Omental fat pad (tissue), 4 donors: ENCODE measurements around the gene DOK7. TPM values are rescaled to one million over a fixed set of nuclear protein-coding genes. Genes with fewer than 3 reads are reported as not detected.

Experiments
- ATAC-seq: fragments of 150-250 bp; one replicate; pipeline ENCODE4 v1.9.1; 2016; ENCODE audit warnings: mild to moderate bottlenecking, moderate library complexity; ENCODE audit not compliant: low FRiP score
- DNase-seq: peaks from one replicate; pipeline ENCODE4 v3.0.0-alpha.2; 2019; ENCODE audit warnings: low spot score
- total RNA-seq, 4 donors: library from RNA; depleted of rRNA; stranded (reverse); fragments of >200 nt; gene quantifications; one replicate each; pipeline ENCODE4 v1.1.0, GENCODE V29; 2016
- TF ChIP-seq, protein P1 (sequence below), 3 donors: fragments of 450-650 bp; IDR thresholded peaks; one replicate each; pipeline ENCODE4 v1.5.1; 2016 to 2017; ENCODE audit warnings: antibody characterized with exemption in 3 of 3, mild to moderate bottlenecking in 3 of 3, moderate library complexity in 2 of 3

DOK7 gene
- total RNA-seq, 4 donors from 2014 or later, result not detected

DNA sequence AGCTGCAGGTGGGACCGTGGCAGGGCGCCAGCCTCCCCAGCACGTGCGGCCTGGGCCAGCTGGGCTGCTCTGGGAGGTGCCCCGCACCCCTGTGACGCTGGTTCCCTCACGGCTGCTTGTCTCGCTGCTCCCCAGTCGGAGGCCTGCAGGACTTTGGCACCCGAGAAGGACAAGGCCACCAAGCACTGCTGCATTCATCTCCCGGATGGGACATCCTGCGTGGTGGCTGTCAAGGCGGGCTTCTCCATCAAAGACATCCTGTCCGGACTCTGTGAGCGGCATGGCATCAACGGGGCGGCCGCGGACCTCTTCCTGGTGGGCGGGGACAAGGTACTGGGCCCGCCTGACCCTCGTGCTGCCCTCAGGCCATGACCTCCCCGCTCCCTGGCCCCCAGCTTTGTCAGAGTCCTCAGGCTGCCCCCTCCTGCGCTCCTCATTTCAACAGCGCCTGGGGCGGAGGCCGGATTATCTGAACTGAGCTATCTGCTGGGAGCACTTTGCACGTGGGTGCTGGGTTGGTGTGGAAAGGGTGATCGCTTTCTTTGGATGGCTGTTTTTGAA lies 40.8 kb upstream of the DOK7 start:
- no peak for ATAC-seq
- TF ChIP-seq, protein P1, sequence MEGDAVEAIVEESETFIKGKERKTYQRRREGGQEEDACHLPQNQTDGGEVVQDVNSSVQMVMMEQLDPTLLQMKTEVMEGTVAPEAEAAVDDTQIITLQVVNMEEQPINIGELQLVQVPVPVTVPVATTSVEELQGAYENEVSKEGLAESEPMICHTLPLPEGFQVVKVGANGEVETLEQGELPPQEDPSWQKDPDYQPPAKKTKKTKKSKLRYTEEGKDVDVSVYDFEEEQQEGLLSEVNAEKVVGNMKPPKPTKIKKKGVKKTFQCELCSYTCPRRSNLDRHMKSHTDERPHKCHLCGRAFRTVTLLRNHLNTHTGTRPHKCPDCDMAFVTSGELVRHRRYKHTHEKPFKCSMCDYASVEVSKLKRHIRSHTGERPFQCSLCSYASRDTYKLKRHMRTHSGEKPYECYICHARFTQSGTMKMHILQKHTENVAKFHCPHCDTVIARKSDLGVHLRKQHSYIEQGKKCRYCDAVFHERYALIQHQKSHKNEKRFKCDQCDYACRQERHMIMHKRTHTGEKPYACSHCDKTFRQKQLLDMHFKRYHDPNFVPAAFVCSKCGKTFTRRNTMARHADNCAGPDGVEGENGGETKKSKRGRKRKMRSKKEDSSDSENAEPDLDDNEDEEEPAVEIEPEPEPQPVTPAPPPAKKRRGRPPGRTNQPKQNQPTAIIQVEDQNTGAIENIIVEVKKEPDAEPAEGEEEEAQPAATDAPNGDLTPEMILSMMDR (IDR thresholded peaks at IDR 0.05), result no peak
- DNase-seq, result no peak

DNA sequence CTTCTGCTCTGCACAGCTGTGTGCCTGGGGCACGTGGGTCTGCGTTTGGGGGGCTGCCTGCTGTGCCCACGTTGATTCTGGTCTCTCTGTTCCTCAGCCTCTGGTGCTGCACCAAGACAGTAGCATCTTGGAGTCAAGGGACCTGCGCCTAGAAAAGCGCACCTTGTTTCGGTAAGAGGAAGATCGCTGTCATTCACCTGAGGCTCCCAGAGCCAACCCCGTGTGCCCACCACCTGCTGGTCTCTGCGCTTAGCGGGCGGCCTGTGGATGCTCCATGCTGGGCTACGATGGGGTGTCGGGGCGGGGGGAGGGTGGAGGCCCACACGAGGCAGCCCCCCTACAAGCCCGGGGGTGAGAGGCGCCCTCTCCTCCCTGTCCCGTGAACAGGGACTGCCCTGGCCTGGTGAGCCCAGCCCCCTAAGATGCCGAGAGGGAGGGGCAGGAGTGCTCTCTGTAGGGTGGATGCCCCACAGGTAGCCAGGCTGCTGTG lies 40.3 kb upstream of the DOK7 start:
- TF ChIP-seq, protein P1 (IDR thresholded peaks at IDR 0.05), result no peak
- ATAC-seq, result no peak
- DNase-seq, result no peak

DNA sequence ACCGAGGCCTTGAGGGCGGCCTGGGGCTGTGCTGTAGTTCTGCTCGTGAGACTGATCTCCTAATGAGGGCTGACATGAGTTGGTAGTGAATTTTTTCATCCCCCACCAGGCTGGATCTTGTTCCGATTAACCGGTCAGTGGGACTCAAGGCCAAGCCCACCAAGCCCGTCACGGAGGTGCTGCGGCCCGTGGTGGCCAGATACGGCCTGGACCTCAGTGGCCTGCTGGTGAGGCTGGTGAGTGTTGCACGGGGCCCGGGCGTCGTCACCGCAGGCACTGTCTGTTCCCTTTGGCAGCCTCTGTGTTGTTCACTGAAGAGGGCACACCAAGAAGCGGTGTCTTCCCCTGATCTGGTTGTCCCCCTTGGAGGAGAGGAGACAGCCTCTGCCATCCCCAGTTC lies 39.7 kb upstream of the DOK7 start:
- ATAC-seq (no peak), DNase-seq (no peak)
- TF ChIP-seq, protein P1 (IDR thresholded peaks at IDR 0.05), result no peak

DNA sequence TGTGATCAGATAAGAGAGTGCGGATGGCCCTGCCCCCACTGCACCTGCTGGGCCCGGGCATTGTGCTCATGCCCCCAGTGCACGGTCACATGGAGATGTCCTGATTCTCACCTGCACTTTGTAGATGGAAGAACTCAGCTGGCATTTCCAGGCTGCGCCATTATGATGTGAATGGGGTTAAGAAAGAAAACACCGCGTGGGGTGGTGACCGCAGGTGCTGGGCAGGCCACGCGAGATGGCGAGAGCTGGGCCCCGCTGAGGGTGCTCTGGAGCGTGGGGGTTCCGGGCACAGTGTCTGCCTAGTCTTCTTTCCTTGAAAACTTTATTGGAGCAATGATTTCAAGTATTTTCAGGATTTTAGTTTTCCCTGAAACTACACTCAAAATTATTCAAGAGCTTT lies 39.2 kb upstream of the DOK7 start:
- TF ChIP-seq, protein P1 (IDR thresholded peaks at IDR 0.05), result no peak
- DNase-seq, result no peak
- ATAC-seq, result no peak

DNA sequence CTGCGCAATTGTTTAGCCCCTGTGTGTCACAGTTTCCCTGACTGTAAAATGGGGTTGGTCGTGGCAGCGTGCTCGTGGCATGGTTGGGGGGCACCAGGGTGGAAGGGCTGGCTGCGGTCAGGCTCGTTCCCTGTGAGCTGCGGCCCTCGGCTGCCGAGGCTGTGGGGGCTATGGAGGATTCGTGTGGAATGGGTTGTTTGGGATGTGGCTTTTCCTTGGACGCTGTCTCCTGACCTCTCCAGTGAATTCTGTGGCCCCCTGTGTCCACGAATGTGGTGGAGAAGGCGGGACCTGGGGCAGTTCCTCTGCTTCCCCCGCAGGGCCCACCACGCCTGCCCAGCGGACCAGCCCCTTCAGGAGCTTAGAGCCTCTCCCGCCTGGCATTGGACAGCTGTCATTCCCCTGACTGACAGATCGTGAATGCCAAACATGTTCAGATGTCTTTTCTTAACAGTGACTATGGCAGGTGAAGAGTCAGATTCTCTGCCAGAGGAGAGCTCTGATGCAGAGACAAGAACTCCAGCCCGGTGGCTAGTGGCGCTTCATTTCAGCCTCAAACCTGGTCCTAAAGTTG lies 38.5 kb upstream of the DOK7 start:
- TF ChIP-seq, protein P1 (IDR thresholded peaks at IDR 0.05), result no peak
- no peak for ATAC-seq
- DNase-seq, result no peak

DNA sequence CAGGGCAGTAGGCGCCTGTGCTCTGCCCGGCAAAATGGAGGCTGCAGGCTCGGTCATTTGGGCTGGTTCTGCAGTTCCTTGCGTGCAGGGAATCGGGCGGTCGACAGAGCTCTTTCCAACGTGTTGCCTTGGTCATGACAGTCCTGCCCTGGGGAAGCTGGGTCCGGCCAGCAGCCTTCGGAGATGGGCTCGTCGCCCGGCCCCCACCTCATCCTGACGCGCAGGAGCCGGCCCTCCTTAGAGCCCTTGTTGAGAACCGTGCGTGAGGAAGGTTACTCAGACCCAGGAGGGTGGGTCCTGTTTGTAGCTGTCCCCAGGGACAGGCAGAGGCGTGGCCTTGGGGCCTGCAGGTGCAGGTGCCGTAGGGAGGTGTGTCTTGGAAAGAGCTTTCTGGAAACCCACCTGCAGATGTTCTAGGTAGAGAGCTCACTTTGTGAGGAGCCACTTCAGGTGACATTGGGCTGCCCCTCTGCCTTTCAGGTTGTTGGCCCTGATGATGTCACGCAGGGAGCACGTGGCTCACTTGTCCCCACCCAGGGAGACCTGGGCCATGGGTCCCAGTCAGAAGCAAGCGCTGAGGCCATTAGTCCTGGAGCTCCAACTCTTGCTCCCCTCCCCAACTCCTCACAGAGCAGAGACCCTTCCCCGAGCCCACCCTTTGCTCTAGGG lies 36.5 kb upstream of the DOK7 start:
- no peak for DNase-seq
- ATAC-seq, result no peak
- TF ChIP-seq, protein P1 (IDR thresholded peaks at IDR 0.05), result no peak

DNA sequence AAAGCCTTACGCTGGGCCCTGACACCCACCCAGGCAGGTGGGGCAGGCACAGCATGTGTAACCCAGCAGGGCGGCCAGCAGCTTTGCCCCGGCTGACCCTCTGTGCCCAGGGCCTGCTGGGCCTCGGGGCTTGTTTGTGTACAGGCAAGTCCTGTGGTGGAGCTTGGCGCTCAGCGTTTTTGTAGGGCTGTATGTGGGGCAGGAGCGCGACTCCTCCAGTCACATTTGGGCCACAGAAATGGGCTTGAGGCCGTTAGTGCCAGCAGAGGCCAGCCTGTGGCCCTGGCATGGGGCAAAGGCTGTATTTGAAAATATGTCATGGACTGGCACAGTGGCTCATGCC lies 36.0 kb upstream of the DOK7 start:
- DNase-seq (no peak), ATAC-seq (no peak)
- TF ChIP-seq, protein P1 (IDR thresholded peaks at IDR 0.05), result no peak
